Measurements from ENCODE around the gene GALNT2. TPM values are rescaled to one million over a fixed set of nuclear protein-coding genes. Genes with fewer than 3 reads are reported as not detected.
A peak's percentile ranks its signal among the peaks of the same experiment; 100 is the strongest.

The GALNT2 gene
- total RNA-seq, 1 experiment from 2014 or later, result 50.4 TPM

- no peak for DNase-seq (ENCODE audit: low spot score)
Observed at GRCh38 chr1:230299191-230300006, 232.4 kb downstream of the GALNT2 start.

GRCh38 chr1:230300322-230301301, 233.6 kb downstream of the GALNT2 start:
- no peak for DNase-seq (ENCODE audit: low spot score)

- DNase-seq (ENCODE audit: low spot score), result no peak
Observed at GRCh38 chr1:230301322-230301721, 234.3 kb downstream of the GALNT2 start.

- no peak for DNase-seq (ENCODE audit: low spot score)
Observed at GRCh38 chr1:230301822-230302221, 234.8 kb downstream of the GALNT2 start.

GRCh38 chr1:230303069-230303468, 236.0 kb downstream of the GALNT2 start:
- DNase-seq (ENCODE audit: low spot score), result no peak

- no peak for DNase-seq (ENCODE audit: low spot score)
Observed at GRCh38 chr1:230303822-230304221, 236.8 kb downstream of the GALNT2 start.

- DNase-seq (ENCODE audit: low spot score), result no peak
Observed at GRCh38 chr1:230306169-230306568, 239.1 kb downstream of the GALNT2 start.

GRCh38 chr1:230307213-230307612, 240.2 kb downstream of the GALNT2 start:
- no peak for DNase-seq (ENCODE audit: low spot score)

GRCh38 chr1:230308039-230308438, 241.0 kb downstream of the GALNT2 start:
- peak; percentile 86 for DNase-seq (ENCODE audit: low spot score)

- no peak for DNase-seq (ENCODE audit: low spot score)
Observed at GRCh38 chr1:230308821-230309220, 241.8 kb downstream of the GALNT2 start.

GRCh38 chr1:230309646-230310177, 242.7 kb downstream of the GALNT2 start:
- no peak for DNase-seq (ENCODE audit: low spot score)

GRCh38 chr1:230310381-230311163, 243.5 kb downstream of the GALNT2 start:
- DNase-seq (ENCODE audit: low spot score), result peak; percentile 65

- no peak for DNase-seq (ENCODE audit: low spot score)
Observed at GRCh38 chr1:230312676-230313075, 245.6 kb downstream of the GALNT2 start.

GRCh38 chr1:230313453-230314141, 246.6 kb downstream of the GALNT2 start:
- DNase-seq (ENCODE audit: low spot score), result no peak

- DNase-seq (ENCODE audit: low spot score), result no peak
Observed at GRCh38 chr1:230314142-230314470, 247.1 kb downstream of the GALNT2 start.

- DNase-seq (ENCODE audit: low spot score), result no peak
Observed at GRCh38 chr1:230315099-230315498, 248.1 kb downstream of the GALNT2 start.

- no peak for DNase-seq (ENCODE audit: low spot score)
Observed at GRCh38 chr1:230316864-230317745, 250.1 kb downstream of the GALNT2 start.

- DNase-seq (ENCODE audit: low spot score), result no peak
Observed at GRCh38 chr1:230317823-230318819, 251.1 kb downstream of the GALNT2 start.
